Measurements from ENCODE around the gene MYO6. TPM values are rescaled to one million over a fixed set of nuclear protein-coding genes. Genes with fewer than 3 reads are reported as not detected.

MYO6 gene
- total RNA-seq, 1 donor from 2014 or later = 105 TPM

DNA sequence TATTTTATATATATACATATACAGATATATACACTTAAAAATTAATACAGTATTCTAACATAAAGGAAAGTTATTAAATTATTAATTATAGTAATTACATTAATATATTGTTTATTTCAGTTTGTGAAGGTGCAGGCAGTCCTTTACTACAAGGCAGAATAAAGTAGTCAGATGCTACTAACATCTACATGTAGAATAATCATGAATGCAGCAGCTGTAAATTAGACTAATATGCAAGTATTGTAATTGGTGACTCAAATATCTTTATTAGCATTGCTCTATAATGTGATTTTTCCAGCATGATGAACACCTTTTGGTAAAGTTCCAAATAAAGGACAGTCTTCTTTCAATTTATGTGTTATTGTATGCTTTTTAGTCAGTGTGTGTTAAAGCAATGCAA, 17.3 kb downstream of the MYO6 start:
- DNase-seq (ENCODE audit: low spot score, unreplicated experiment) = no peak
- Mint-ChIP-seq H3K36me3 (ENCODE audit: insufficient read depth) (peaks cover 9% of the 10 kb centered on the region), H3K27ac (no peak overlapping the region), H3K4me1 (ENCODE audit: low read depth) (peaks cover 7% of the 10 kb centered on the region), H3K4me3 (ENCODE audit: low read depth) (no peak overlapping the region), H3K27me3 (no peaks in the 10 kb centered on the region), H3K9me3 (ENCODE audit: low read depth) (no peaks in the 10 kb centered on the region)
- TF ChIP-seq, protein P1, sequence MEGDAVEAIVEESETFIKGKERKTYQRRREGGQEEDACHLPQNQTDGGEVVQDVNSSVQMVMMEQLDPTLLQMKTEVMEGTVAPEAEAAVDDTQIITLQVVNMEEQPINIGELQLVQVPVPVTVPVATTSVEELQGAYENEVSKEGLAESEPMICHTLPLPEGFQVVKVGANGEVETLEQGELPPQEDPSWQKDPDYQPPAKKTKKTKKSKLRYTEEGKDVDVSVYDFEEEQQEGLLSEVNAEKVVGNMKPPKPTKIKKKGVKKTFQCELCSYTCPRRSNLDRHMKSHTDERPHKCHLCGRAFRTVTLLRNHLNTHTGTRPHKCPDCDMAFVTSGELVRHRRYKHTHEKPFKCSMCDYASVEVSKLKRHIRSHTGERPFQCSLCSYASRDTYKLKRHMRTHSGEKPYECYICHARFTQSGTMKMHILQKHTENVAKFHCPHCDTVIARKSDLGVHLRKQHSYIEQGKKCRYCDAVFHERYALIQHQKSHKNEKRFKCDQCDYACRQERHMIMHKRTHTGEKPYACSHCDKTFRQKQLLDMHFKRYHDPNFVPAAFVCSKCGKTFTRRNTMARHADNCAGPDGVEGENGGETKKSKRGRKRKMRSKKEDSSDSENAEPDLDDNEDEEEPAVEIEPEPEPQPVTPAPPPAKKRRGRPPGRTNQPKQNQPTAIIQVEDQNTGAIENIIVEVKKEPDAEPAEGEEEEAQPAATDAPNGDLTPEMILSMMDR (IDR thresholded peaks at IDR 0.05; ENCODE audit: unreplicated experiment) = no peak

DNA sequence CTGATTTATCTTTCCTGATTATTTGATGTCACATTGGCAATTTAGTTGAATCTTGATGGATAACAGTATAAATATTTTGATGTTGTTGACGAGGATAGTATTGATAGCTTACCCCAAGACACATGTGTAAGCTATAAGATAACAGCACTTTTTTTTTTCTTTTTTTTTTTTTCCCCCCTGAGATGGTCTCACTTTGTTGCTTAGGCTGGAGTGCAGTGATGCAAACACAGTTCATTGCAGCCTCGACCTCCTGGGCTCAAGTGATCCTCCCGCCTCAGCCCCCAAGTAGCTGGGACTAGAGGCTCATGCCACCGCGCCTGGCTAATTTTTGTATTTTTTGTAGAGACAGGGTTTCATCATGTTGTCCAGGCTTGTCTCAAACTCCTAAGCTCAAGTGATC, 21.8 kb downstream of the MYO6 start:
- Mint-ChIP-seq H3K27ac (no peak overlapping the region), H3K36me3 (ENCODE audit: insufficient read depth) (peaks cover 5% of the 10 kb centered on the region), H3K4me1 (ENCODE audit: low read depth) (peaks cover 19% of the 10 kb centered on the region), H3K27me3 (no peaks in the 10 kb centered on the region), H3K9me3 (ENCODE audit: low read depth) (no peaks in the 10 kb centered on the region), H3K4me3 (ENCODE audit: low read depth) (no peak overlapping the region)
- DNase-seq (ENCODE audit: low spot score, unreplicated experiment) = no peak
- TF ChIP-seq, protein P1 (IDR thresholded peaks at IDR 0.05; ENCODE audit: unreplicated experiment) = no peak

DNA sequence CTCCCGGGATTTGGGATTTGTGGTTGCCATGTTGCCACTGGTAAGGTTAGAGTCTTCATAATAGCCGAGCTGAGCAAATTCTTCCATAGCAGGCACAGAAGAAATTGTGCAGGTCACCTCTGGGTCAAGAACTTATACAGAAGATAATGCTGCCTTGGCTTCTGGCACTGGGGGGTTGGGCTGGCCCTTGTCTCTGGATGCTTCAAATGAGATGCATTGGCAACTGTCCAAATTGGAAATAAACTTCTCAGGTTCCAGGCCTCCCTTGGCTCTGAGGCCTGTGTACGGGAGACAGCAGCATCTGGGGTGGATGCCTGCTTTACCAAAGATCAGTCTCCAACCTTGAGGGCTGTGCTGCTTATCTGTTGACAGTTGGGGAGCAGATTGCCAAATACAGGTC, 26.2 kb downstream of the MYO6 start:
- TF ChIP-seq, protein P1 (IDR thresholded peaks at IDR 0.05; ENCODE audit: unreplicated experiment) = no peak
- Mint-ChIP-seq H3K4me1 (ENCODE audit: low read depth) (peaks cover 19% of the 10 kb centered on the region), H3K27ac (no peak overlapping the region), H3K36me3 (ENCODE audit: insufficient read depth) (peaks cover 4% of the 10 kb centered on the region), H3K9me3 (ENCODE audit: low read depth) (no peaks in the 10 kb centered on the region), H3K27me3 (no peaks in the 10 kb centered on the region), H3K4me3 (ENCODE audit: low read depth) (no peak overlapping the region)
- no peak for DNase-seq (ENCODE audit: low spot score, unreplicated experiment)

DNA sequence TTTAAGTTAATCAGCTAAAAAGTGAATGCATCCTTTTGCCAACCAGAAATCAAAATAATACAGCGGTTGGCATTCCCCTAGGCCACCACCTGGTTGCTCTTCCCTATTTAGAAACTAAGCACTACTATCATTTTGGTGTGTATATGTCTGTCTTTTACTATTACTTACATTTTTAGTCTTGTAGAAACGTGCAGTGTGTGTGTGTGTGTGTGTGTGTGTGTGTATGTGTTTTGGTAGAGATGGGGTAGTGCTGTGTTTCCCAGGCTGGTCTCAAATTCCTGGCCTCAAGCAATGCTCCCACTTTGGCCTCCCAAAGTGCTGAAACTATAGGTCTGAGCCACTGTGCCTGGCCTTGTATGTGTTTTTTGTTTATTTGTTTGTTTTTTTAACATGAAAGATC, 27.4 kb downstream of the MYO6 start:
- no peaks in the 10 kb centered on the region for H3K9me3 Mint-ChIP-seq (ENCODE audit: low read depth)
- no peaks in the 10 kb centered on the region for H3K27me3 Mint-ChIP-seq
- H3K27ac Mint-ChIP-seq = no peak overlapping the region

DNA sequence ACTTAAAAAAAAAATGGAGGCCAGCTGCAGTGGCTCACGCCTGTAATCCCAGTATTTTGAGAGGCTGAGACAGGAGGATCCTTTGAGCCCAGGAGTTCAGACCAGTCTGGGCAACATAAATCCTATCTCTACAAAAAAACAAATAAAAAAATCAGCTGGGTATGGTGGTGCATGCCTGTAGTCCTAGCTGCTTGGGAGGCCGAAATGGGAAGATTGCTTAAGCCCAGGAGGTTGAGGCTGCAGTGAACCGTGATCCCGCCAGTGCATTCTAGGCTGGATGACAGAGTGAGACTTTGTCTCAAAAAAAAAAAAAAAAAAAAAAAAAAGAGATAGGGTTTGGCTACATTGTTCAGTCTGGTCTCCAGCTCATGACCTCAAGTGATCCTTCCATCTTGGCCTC, 29.7 kb downstream of the MYO6 start:
- Mint-ChIP-seq H3K9me3 (ENCODE audit: low read depth) (no peaks in the 10 kb centered on the region), H3K36me3 (ENCODE audit: insufficient read depth) (peaks cover 6% of the 10 kb centered on the region), H3K27ac (no peak overlapping the region), H3K4me3 (ENCODE audit: low read depth) (no peak overlapping the region), H3K4me1 (ENCODE audit: low read depth) (peaks cover 13% of the 10 kb centered on the region), H3K27me3 (no peaks in the 10 kb centered on the region)
- no peak for DNase-seq (ENCODE audit: low spot score, unreplicated experiment)
- TF ChIP-seq, protein P1 (IDR thresholded peaks at IDR 0.05; ENCODE audit: unreplicated experiment) = no peak

More for the DNA sequence above, 27.4 kb downstream of the MYO6 start:
- TF ChIP-seq, protein P1 (IDR thresholded peaks at IDR 0.05; ENCODE audit: unreplicated experiment) = no peak
- Mint-ChIP-seq H3K4me3 (ENCODE audit: low read depth) (no peak overlapping the region), H3K4me1 (ENCODE audit: low read depth) (peaks cover 17% of the 10 kb centered on the region), H3K36me3 (ENCODE audit: insufficient read depth) (peaks cover 4% of the 10 kb centered on the region)
- DNase-seq (ENCODE audit: low spot score, unreplicated experiment) = no peak
